IPS DF 6.9 (cell line): ENCODE results near the gene FOCAD.
A peak's percentile ranks its signal among the peaks of the same experiment; 100 is the strongest.
"Not testable (repeated sequence)": the region's sequence is repeated elsewhere in the genome, so short reads cannot be mapped to it uniquely, and the experiment has no call there.

Experiments used
- DNase-seq: peaks from one replicate; pipeline ENCODE4 v3.0.0-alpha.2; 2013; ENCODE audit warnings: low read depth, low spot score
- H3K27ac ChIP-seq: one replicate; pipeline ENCODE4 v1.5.1; 2013; ENCODE audit warnings: low read length, control low read depth
- H3K27me3 ChIP-seq: 2 replicates; pipeline ENCODE4 v1.6.1; 2013; ENCODE audit warnings: mild to moderate bottlenecking, low read length; ENCODE audit not compliant: control insufficient read depth, insufficient read depth
- H3K36me3 ChIP-seq: 2 replicates; pipeline ENCODE4 v1.6.1; 2013; ENCODE audit warnings: low read length; ENCODE audit not compliant: control insufficient read depth, insufficient read depth
- H3K4me1 ChIP-seq: 2 replicates; pipeline ENCODE4 v1.6.1; 2013; ENCODE audit warnings: low read length; ENCODE audit not compliant: control insufficient read depth, insufficient read depth
- H3K4me3 ChIP-seq: 2 replicates; pipeline ENCODE4 v1.5.1; 2013; ENCODE audit warnings: mild to moderate bottlenecking, low read length
- H3K9me3 ChIP-seq: 2 replicates; pipeline ENCODE4 v1.6.1; 2013; ENCODE audit warnings: low read length, inconsistent platforms; ENCODE audit not compliant: control insufficient read depth, insufficient read depth
- WGBS: extraction: QIAGEN DNeasy Blood & Tissue Kit; methylation state at CpG from one replicate; pipeline ENCODE4 v1.1.7; 2013; ENCODE audit warnings: mixed read lengths, missing lambda C conversion rate; ENCODE audit not compliant: insufficient read length, insufficient coverage; 5-methylcytosine and 5-hydroxymethylcytosine counted together

Gene FOCAD

DNA sequence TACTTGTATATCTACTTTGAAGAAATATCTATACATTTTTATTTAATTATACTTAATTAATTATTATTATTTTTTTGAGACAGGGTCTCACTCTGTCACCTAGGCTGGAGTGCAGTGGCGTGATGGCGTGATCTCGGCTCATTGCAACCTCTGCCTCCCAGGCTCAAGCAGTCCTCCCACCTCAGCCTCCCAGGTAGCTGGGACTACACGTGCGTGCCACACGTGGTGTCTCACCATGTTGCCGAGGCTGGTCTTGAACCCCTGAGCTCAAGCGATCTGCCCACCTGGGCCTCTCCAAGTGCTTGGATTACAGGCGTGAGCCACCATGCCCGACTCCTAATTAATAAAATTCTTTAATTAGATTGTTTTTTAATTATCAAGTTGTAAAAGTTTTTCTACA lies 10.5 kb upstream of the FOCAD start:
- H3K27ac ChIP-seq, DNase-seq, H3K4me3 ChIP-seq, H3K9me3 ChIP-seq, H3K36me3 ChIP-seq, H3K4me1 ChIP-seq, H3K27me3 ChIP-seq: not testable (repeated sequence)
- no CpG with 5 or more reads among the region's 10 CpGs for WGBS

DNA sequence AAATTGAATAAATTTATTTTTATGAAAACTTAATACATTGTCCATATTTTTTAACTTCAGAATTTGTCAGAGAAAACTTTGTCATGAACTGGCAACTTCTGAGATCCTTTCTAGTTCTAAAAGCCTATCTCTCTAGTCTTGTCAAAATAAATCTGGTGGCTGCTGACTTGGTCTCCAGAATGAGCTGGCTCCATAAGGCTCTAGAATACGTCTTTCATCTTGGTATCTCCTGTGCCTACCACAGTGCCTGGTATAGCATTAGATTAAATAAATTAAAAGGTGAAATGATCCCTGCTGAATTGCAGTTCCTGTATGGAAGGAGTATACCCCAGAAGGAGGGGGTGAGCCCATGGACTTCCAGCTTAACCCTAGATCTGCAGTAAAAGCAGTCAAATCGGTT lies 2.6 kb upstream of the FOCAD start:
- H3K4me3 ChIP-seq = no peak overlapping the region
- no CpG with 5 or more reads among the region's 2 CpGs for WGBS
- no peaks in the 10 kb centered on the region for H3K9me3 ChIP-seq
- H3K27ac ChIP-seq = no peak overlapping the region
- H3K36me3 ChIP-seq = no peaks in the 10 kb centered on the region
- DNase-seq = no peak
- no peaks in the 10 kb centered on the region for H3K4me1 ChIP-seq
- no peaks in the 10 kb centered on the region for H3K27me3 ChIP-seq

DNA sequence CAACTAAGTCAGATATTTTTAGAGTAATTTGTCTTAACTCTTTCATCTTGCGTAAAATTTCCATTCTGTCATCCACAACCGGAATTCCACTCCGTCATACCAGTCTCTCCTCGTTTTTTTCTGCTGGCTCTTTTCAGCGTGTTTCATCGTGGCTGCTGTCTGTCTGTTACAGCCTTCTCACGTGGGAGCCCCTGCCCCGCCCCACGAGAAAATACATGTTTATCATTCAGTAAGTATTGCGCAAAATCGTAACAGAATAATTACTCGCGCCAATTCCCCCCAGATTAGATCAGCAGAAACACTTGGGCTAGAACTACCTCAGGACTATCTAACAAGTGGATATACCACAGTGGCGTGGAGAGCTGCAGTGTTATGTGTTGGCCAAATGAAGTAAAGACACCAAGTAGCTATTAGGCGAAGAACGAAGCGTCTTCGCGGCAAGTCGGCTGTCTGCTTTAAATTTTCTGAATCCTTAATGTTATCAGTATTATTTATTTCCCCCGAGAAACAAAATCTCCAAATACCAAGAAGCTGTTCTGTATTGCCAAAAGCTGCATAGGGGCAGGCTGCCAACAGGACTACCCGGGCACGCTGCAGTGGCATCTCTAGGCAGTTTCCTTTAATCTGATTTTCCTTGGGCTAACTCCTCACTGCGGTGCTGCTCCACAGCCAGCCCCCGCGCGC lies 566 bp upstream of the FOCAD start:
- no peak for DNase-seq

DNA sequence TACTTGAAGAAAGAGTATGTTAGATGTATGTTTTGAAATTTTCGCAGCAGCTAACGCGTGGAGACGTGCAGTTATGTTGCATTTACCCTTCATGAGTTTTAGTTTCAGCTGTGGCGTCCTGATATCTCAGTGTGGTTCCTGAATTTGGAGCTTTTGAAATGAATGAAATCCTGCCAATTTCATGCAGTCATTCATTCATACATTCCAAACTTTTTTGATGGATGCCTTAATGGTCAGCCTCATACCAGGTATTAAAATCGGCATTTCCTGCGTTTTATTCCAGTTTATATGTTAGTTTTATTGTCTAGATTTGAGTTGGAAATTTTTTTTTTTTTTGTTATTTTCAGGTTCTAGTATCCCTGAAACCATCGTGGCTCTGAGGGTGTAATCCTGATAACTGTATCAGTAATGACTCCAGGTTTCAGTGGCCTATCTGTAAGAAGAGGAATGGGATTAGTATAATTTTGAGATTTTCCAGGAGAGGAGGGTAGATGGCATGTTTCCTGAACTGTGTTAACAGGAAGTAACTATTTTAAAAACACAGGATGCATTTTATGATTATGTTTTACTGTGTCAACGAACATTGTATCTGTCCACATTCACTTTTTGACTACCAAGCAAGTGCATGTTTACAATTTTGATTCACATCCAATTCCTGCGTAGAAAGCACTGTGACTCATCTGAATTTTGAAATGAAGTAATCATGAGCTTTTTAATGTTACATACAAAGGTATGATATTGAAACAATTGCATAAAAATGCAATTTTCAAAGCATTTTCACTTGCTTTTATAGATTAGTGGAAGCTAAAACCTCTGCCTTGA lies 1.0 kb downstream of the FOCAD start:
- no peak overlapping the region for H3K27ac ChIP-seq

More for the DNA sequence above, 566 bp upstream of the FOCAD start:
- Histone ChIP-seq H3K4me1 (no peaks in the 10 kb centered on the region), H3K4me3 (peak overlapping the region; percentile 46; the same call in 1 of the 2 replicates), H3K9me3 (no peaks in the 10 kb centered on the region), H3K27ac (no peak overlapping the region), H3K27me3 (no peaks in the 10 kb centered on the region), H3K36me3 (no peaks in the 10 kb centered on the region)
- WGBS = no CpG with 5 or more reads among the region's 27 CpGs

DNA sequence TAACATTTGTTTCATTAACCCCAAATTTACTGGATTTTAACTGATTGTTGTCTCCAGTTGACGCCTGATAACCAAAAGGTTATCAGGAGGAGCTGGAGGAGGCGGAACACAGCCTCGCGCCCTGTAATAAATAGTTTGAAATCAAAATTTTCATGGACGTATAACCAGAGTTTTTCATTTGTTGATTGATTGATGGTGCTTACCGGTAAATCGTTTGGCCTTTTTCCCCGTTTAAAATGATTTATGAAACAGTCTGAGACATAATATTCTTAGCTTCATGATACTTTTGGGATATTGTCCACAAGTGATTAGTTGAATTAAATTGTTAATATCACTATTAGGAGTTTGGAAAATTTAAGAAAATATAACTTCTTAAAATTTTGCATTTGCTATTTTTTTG lies 1.7 kb downstream of the FOCAD start:
- Histone ChIP-seq H3K9me3 (no peaks in the 10 kb centered on the region), H3K27ac (no peak overlapping the region), H3K27me3 (no peaks in the 10 kb centered on the region), H3K36me3 (no peaks in the 10 kb centered on the region), H3K4me1 (no peaks in the 10 kb centered on the region), H3K4me3 (no peak overlapping the region)
- no CpG with 5 or more reads among the region's 8 CpGs for WGBS
- no peak for DNase-seq

More for the DNA sequence above, 1.0 kb downstream of the FOCAD start:
- Histone ChIP-seq H3K36me3 (no peaks in the 10 kb centered on the region), H3K4me1 (no peaks in the 10 kb centered on the region), H3K27me3 (no peaks in the 10 kb centered on the region), H3K9me3 (no peaks in the 10 kb centered on the region), H3K4me3 (peak overlapping the region; percentile 72; the same call in 1 of the 2 replicates)
- DNase-seq = no peak
- WGBS = no CpG with 5 or more reads among the region's 10 CpGs

DNA sequence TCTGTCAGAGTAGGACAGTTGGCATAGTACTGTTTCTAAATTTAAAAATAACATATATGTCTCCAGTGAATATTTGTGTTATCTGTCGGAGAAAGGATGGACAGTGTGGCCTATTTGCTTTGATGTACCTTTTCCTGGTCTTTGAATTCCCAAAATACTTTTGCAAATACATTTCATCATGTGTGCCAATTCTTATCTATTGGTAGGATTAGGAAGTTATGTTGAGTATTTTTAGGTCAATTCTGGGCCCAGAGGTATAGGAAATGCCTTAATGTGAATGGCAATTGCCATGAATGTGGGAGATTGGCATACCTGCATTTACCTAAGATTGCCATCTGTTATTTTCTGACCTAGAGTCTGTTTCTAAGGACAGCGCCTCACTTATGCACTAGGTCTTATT lies 5.8 kb downstream of the FOCAD start:
- no peak overlapping the region for H3K27ac ChIP-seq
- no peak overlapping the region for H3K4me3 ChIP-seq
- H3K9me3 ChIP-seq = no peaks in the 10 kb centered on the region
- H3K4me1 ChIP-seq = no peaks in the 10 kb centered on the region; the same call in 1 of the 2 replicates
- no peaks in the 10 kb centered on the region for H3K36me3 ChIP-seq
- H3K27me3 ChIP-seq = no peaks in the 10 kb centered on the region
- WGBS = no CpG with 5 or more reads among the region's 2 CpGs
- no peak for DNase-seq

DNA sequence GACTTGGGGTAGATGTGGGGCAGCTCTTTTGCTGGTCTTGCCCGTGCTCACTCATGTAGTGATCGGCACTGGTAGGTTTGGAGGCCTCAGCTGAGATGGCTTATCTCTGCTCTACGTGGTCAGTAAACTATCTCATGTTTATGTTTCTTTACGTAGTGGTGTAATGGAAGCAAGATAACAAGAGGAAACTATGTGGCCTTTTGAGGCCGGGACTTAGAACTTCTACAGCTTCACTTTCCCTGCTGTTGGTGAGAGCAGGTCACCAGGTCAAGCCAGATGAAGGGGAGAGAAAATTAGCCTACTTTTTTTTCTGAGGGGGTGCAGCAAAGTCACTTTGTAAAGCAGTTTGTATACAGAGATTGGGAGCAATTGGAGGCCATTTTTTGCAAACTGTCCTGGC lies 8.5 kb downstream of the FOCAD start:
- no CpG with 5 or more reads among the region's 5 CpGs for WGBS
- Histone ChIP-seq H3K36me3 (no peaks in the 10 kb centered on the region), H3K27ac (no peak overlapping the region), H3K27me3 (no peaks in the 10 kb centered on the region), H3K4me3 (no peak overlapping the region), H3K9me3 (no peaks in the 10 kb centered on the region), H3K4me1 (no peaks in the 10 kb centered on the region; the same call in 1 of the 2 replicates)
- no peak for DNase-seq

DNA sequence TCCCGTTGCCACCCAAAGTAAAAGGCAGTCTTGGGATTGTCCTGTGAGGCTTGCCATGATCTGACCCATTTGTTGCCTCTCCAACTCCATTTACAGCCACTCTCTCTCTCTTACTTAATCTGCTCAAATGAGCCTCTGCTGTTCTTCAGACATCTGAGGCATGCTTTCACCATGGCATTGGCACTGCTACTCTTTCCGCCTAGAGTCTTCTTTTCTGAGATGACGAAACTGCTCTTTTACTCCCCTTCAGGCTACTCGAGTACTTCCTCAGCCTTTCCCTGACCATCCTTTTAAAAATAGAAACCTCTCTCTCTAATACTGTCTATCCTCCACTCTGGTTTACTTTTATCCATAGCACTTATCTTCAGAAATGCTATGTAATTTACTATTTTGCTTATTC lies 9.0 kb downstream of the FOCAD start:
- H3K36me3 ChIP-seq = no peaks in the 10 kb centered on the region
- WGBS = no CpG with 5 or more reads among the region's 4 CpGs
- no peak for DNase-seq
- H3K4me1 ChIP-seq = no peaks in the 10 kb centered on the region; the same call in 1 of the 2 replicates
- H3K27me3 ChIP-seq = no peaks in the 10 kb centered on the region
- H3K4me3 ChIP-seq = no peak overlapping the region
- no peaks in the 10 kb centered on the region for H3K9me3 ChIP-seq
- no peak overlapping the region for H3K27ac ChIP-seq

DNA sequence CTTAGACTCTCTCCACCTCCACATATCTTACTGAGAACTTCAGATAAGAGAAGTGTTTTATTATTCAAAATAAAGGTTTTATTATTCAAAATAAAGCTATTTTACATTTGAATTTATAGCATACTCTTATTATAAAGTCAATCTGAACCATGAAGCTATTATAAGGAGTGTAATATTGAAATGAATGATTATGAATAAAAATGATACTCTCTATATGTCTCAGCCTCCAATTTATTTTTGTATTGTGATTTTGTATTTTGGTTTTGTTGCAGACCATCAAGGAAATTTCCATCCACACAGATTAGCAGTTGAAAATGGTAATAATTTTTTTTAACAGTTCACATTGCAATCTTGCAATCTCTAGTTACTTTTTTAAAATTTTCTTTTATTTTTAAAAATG lies 10.2 kb downstream of the FOCAD start:
- Histone ChIP-seq H3K4me3 (no peak overlapping the region), H3K4me1 (no peaks in the 10 kb centered on the region; the same call in 1 of the 2 replicates), H3K27ac (no peak overlapping the region), H3K27me3 (no peaks in the 10 kb centered on the region; the same call in 1 of the 2 replicates), H3K9me3 (no peaks in the 10 kb centered on the region), H3K36me3 (no peaks in the 10 kb centered on the region)
- no peak for DNase-seq

DNA sequence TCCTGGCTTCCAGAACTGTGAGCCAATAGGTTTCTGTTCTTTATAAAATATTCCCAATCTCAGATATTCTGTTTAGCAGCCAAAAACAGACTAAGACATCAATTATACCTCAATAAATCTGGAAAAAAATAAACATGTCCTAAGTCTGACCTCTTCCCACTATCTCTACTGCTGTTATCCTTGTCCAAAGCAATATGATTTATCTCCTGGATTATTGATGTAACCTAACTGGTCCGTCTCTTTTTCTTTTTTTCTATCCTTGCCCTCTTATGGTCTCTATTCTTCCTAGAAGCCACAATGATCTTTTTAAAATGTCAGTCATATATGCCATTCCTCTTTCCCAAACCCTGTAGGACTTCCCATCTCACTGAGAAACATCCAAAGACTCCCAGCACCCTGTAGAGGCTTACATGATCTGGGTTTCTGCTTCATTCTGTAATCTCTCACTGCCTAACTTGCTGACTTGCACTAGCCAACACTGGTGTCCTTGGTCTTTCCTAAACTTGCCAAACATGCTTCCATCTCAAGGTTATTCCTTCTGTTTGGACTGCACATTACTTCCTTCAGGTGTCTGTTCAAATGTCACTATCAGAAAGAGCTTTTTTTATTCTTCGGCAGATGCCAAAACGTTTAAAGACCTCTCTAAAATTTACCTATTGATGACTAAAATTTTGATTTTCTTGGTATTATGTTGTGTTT lies 13.1 kb downstream of the FOCAD start:
- Histone ChIP-seq H3K27me3 (no peaks in the 10 kb centered on the region; the same call in 1 of the 2 replicates), H3K36me3 (no peaks in the 10 kb centered on the region), H3K9me3 (no peaks in the 10 kb centered on the region), H3K4me1 (no peaks in the 10 kb centered on the region; the same call in 1 of the 2 replicates), H3K27ac (no peak overlapping the region), H3K4me3 (no peak overlapping the region)
- no peak for DNase-seq
- WGBS = no CpG with 5 or more reads among the region's 3 CpGs
